ENCODE results near the gene CDH26. TPM values are rescaled to one million over a fixed set of nuclear protein-coding genes. Genes with fewer than 3 reads are reported as not detected.

CDH26 gene
- total RNA-seq, 2 experiments from 2014 or later = 0.75 to 1.1 TPM

DNA sequence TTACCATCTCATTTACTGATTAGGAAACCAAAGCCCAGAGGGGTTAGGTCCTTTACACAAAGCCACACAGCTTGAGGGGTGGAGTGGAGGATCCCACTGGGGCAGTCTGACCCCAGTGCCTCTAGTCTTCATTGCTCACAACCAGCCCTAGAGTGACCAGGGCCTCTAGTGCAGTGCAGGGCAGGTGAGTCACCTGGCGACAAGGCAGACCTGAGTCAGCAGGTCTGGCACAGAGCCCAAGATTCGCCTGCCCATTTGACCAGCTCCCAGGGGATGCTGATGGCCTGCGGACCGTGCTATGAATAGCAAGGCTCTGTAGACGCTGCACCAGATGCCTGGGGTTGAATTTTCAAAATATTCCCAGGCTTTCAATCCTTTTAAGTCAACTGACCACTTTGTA is 29.9 kb downstream of the CDH26 start:
- Histone ChIP-seq H3K4me3 (ENCODE audit: low read length) (no peak overlapping the region), H3K4me1 (ENCODE audit: insufficient read depth, low read length) (no peaks in the 10 kb centered on the region), H3K27ac (ENCODE audit: low read depth in 1 of 2, low read length in 2 of 2) (no peak overlapping the region), H3K9me3 (ENCODE audit: control insufficient read depth in 1 of 2, insufficient read depth in 1 of 2, low read length in 2 of 2) (no peaks in the 10 kb centered on the region), H3K27me3 (ENCODE audit: control insufficient read depth in 1 of 2, insufficient read depth in 2 of 2, low read length in 2 of 2) (no peaks in the 10 kb centered on the region), H3K36me3 (ENCODE audit: insufficient read depth, low read length) (no peaks in the 10 kb centered on the region)
- Mint-ChIP-seq H3K27me3 (no peaks in the 10 kb centered on the region), H3K4me3 (no peak overlapping the region), H3K27ac (no peak overlapping the region), H3K36me3 (ENCODE audit: low read depth) (peaks cover 5% of the 10 kb centered on the region), H3K4me1 (ENCODE audit: low read depth) (no peaks in the 10 kb centered on the region), H3K9me3 (no peaks in the 10 kb centered on the region)
- no peak for DNase-seq
- ChIA-PET CTCF (no interaction called here), POLR2A (no interaction called here)
- no peak for TF ChIP-seq CTCF (IDR thresholded peaks at IDR 0.05)
- no peak for ATAC-seq (ENCODE audit: poor library complexity)
- intact Hi-C loops (cut with DNase I, micrococcal nuclease) = no loop called here

DNA sequence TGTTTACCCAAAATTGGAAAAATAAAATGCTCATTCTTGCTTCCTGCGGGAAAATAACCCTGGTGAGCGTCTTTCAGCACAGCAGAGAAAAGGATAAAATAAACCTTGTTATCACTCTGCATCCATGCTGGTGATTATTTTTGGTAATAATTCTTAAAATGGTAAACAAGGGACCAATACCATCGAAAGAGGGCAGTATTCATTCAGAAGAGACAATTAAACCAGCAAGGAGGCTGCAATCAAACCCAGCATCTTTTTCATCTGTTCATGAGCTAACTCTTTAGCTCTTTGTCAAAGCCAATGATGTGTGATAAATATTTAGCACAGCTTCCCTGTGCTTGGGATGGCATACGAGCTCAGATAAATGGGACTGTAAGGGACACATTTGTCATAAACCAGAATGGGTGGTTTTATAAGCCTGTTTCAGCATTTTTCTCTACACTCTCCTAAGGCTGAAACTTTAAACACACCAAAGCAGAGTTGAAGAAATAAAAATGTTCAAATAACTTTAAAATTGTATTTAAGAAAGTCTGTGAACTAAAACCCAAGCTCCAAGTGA is 34.4 kb downstream of the CDH26 start:
- ChIA-PET POLR2A (no interaction called here), CTCF (no interaction called here)
- Histone ChIP-seq H3K9me3 (ENCODE audit: control insufficient read depth in 1 of 2, insufficient read depth in 1 of 2, low read length in 2 of 2) (peaks cover 0 to 3% of the 10 kb centered on the region in 2 experiments), H3K36me3 (ENCODE audit: insufficient read depth, low read length) (no peaks in the 10 kb centered on the region), H3K27ac (ENCODE audit: low read depth in 1 of 2, low read length in 2 of 2) (no peak overlapping the region), H3K4me1 (ENCODE audit: insufficient read depth, low read length) (no peaks in the 10 kb centered on the region), H3K27me3 (ENCODE audit: control insufficient read depth in 1 of 2, insufficient read depth in 2 of 2, low read length in 2 of 2) (peaks cover 0 to 5% of the 10 kb centered on the region in 2 experiments), H3K4me3 (ENCODE audit: low read length) (no peak overlapping the region)
- ATAC-seq (ENCODE audit: poor library complexity) (no peak), DNase-seq (no peak)
- Mint-ChIP-seq H3K4me1 (ENCODE audit: low read depth) (no peaks in the 10 kb centered on the region), H3K9me3 (no peaks in the 10 kb centered on the region), H3K27ac (no peak overlapping the region), H3K4me3 (no peak overlapping the region), H3K27me3 (peaks cover 6% of the 10 kb centered on the region), H3K36me3 (ENCODE audit: low read depth) (no peaks in the 10 kb centered on the region)
- intact Hi-C loops (cut with DNase I, micrococcal nuclease) = no loop called here
- TF ChIP-seq CTCF (IDR thresholded peaks at IDR 0.05) = no peak

DNA sequence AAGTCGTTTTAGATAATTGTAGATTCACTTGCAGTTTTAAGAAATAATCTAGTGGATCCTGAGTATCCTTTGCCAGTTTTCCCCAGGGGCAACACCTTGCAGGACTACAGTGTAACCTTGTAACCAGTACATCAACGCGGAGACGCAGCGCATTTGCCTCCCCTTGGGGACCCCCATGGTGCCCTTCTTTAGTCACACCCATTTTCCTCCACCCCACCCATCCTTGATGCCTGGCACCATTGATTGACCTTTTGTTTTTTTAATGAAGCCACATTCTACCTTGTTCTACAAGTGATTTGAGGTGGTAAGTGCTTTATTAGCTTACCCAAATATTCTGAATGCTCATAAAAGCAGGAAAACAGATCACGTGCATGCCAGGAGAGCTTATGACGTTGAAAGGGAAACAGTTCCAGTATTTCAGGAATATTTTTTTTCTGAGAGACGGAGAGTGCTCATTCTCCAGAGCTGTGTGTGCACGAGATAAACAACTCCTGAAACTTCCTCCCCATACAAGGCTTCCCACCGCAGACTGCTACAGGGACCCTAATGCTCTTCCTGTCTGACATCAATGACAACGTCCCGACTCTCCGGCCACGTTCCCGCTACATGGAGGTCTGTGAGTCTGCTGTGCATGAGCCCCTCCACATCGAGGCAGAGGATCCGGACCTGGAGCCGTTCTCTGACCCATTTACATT is 35.7 kb downstream of the CDH26 start:
- Mint-ChIP-seq H3K27ac (no peak overlapping the region), H3K9me3 (no peaks in the 10 kb centered on the region), H3K27me3 (peaks cover 6% of the 10 kb centered on the region), H3K36me3 (ENCODE audit: low read depth) (no peaks in the 10 kb centered on the region), H3K4me1 (ENCODE audit: low read depth) (no peaks in the 10 kb centered on the region), H3K4me3 (no peak overlapping the region)
- ChIA-PET CTCF (no interaction called here), POLR2A (no interaction called here)
- Histone ChIP-seq H3K27me3 (ENCODE audit: control insufficient read depth in 1 of 2, insufficient read depth in 2 of 2, low read length in 2 of 2) (peaks cover 0 to 5% of the 10 kb centered on the region in 2 experiments), H3K36me3 (ENCODE audit: insufficient read depth, low read length) (no peaks in the 10 kb centered on the region), H3K4me1 (ENCODE audit: insufficient read depth, low read length) (no peaks in the 10 kb centered on the region), H3K9me3 (ENCODE audit: control insufficient read depth in 1 of 2, insufficient read depth in 1 of 2, low read length in 2 of 2) (peaks cover 0 to 3% of the 10 kb centered on the region in 2 experiments), H3K4me3 (ENCODE audit: low read length) (no peak overlapping the region), H3K27ac (ENCODE audit: low read depth in 1 of 2, low read length in 2 of 2) (no peak overlapping the region)
- intact Hi-C loops (cut with DNase I, micrococcal nuclease) = no loop called here
- DNase-seq (no peak), ATAC-seq (ENCODE audit: poor library complexity) (no peak)
- no peak for TF ChIP-seq CTCF (IDR thresholded peaks at IDR 0.05)
